Astrocyte of the spinal cord (primary cell): ENCODE results near the gene TRIM72.
"Not testable (repeated sequence)": the region's sequence is repeated elsewhere in the genome, so short reads cannot be mapped to it uniquely, and the experiment has no call there.

Experiments
- DNase-seq: peaks from one replicate; pipeline ENCODE4 v3.0.0; 2011; ENCODE audit warnings: low read depth, low spot score
- H3K4me3 ChIP-seq: 2 replicates; pipeline ENCODE4 v1.5.1; 2011; ENCODE audit warnings: low read depth, mild to moderate bottlenecking, low read length, moderate library complexity
- in situ Hi-C: cut with HindIII; loops from 2 replicates; pipeline ENCODE4 v1.10.0; 2017; ENCODE audit warnings: low sequenced_read_pairs
- TF ChIP-seq, protein P1 (sequence below): IDR thresholded peaks from 2 replicates; pipeline ENCODE4 v1.5.1; 2012; ENCODE audit warnings: low read depth, mild to moderate bottlenecking, low read length, inconsistent platforms

The TRIM72 gene

GRCh38 chr16:31196324-31197088 lies 17.4 kb upstream of the TRIM72 start:
- TF ChIP-seq, protein P1, sequence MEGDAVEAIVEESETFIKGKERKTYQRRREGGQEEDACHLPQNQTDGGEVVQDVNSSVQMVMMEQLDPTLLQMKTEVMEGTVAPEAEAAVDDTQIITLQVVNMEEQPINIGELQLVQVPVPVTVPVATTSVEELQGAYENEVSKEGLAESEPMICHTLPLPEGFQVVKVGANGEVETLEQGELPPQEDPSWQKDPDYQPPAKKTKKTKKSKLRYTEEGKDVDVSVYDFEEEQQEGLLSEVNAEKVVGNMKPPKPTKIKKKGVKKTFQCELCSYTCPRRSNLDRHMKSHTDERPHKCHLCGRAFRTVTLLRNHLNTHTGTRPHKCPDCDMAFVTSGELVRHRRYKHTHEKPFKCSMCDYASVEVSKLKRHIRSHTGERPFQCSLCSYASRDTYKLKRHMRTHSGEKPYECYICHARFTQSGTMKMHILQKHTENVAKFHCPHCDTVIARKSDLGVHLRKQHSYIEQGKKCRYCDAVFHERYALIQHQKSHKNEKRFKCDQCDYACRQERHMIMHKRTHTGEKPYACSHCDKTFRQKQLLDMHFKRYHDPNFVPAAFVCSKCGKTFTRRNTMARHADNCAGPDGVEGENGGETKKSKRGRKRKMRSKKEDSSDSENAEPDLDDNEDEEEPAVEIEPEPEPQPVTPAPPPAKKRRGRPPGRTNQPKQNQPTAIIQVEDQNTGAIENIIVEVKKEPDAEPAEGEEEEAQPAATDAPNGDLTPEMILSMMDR: no peak
- H3K4me3 ChIP-seq: no peak overlapping the region
- in situ Hi-C loops: loop anchor here (25.0 kb wide), 1 partner anchor 266 kb away; the partner anchor contains the start of genes ARMC5 and TGFB1I1
- DNase-seq: no peak

GRCh38 chr16:31198207-31198882 lies 15.6 kb upstream of the TRIM72 start:
- TF ChIP-seq, protein P1: no peak
- H3K4me3 ChIP-seq: no peak overlapping the region
- in situ Hi-C loops: loop anchor here (25.0 kb wide), 1 partner anchor 264 kb away; the partner anchor contains the start of genes ARMC5 and TGFB1I1
- no peak for DNase-seq

DNA sequence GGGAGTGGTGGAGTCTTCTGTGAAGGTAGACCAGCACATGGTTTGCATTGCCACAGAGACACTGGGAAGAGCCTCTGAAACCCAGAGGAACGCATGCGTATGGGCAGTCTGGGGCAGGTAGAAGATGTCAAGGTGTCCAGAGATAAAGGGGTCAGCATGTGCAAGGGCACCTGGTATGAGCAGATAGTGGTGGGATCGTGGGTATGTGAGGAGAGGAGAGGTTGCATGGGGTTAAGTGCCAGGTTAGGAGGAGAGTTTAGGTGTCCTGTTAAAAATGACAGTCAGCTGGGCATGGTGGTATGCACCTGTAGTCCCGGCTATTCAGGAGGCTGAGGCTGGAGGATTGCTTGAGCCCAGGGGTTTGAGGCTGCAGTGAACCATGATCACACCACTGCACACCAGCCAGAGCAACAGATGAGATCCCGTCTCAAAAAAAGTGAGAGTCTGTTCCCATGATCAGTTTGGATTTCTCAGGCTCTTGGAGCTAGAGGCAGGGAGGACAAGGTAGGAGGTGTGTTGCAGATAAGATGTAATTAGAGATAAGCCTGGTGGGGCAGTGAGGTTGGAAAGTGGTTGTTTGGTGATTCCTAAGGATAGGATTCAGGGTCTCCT lies 14.4 kb upstream of the TRIM72 start:
- in situ Hi-C loops: loop anchor here (25.0 kb wide), 1 partner anchor 263 kb away; the partner anchor contains the start of genes ARMC5 and TGFB1I1
- DNase-seq: no peak
- TF ChIP-seq, protein P1: no peak
- no peak overlapping the region for H3K4me3 ChIP-seq

DNA sequence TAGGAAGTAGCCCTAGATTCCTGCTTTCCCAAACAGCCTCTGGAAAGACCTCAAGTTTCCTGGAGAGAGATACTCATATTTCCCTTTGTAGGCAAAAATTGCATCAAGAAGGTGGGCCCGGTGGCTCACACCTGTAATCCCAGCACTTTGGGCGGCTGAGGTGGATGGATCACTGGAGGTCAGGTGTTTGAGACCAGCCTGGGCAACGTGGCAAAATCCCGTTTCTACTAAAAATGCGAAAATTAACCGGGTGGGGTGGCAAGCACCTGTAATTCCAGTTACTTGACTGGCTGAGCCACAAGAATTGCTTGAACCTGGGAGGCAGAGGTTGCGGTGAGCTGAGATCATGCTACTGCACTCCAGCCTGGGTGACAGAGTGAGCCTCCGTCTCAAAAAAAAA lies 13.8 kb upstream of the TRIM72 start:
- H3K4me3 ChIP-seq, DNase-seq, in situ Hi-C loops: not testable (repeated sequence)

GRCh38 chr16:31200821-31201568 lies 12.9 kb upstream of the TRIM72 start:
- in situ Hi-C loops: no loop called here
- DNase-seq: no peak
- H3K4me3 ChIP-seq: no peak overlapping the region
- TF ChIP-seq, protein P1: no peak

GRCh38 chr16:31201582-31202413 lies 12.1 kb upstream of the TRIM72 start:
- H3K4me3 ChIP-seq: peak overlapping the region; percentile 55
- in situ Hi-C loops: no loop called here
- no peak for DNase-seq
- TF ChIP-seq, protein P1: no peak
